SU-DHL-6 (cell line): ENCODE data around the gene TPBGL.

Experiments used
- EZH2phosphoT487 ChIP-seq: fragments of 200-600 bp; sonication (generic), shearing (Covaris generic); conservative IDR thresholded peaks from 2 replicates; pipeline ENCODE4 v1.6.1; 2018; ENCODE audit warnings: mild to moderate bottlenecking, antibody characterized with exemption, low read length, moderate library complexity, mixed read lengths
- TF ChIP-seq, protein P1 (sequence below): fragments of 200-600 bp; sonication (generic); IDR thresholded peaks from one replicate; pipeline ENCODE4 v1.5.1; 2017; ENCODE audit warnings: antibody characterized with exemption, mild to moderate bottlenecking, low read length, moderate library complexity; ENCODE audit not compliant: insufficient read depth, poor library complexity, severe bottlenecking

DNA sequence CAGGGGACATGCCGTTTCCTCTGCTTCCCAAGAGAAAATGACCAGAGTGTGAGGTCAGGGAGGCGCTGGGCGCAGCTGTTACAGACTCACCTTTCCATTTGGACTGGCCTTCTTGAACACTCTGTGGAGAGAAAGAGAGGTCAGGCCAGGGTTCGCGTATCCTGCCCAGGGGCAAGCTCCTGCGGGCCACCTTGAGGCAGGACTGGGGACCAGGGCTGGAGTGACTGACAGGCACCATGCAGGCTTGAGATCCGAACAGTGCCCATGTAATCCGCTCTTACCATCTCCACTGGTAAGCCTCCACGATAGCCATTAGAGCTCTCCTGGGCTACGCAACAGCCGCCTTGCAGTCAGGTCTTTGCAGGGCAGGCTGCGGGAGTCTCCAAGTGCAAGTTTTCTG is 49.3 kb downstream of the TPBGL start:
- TF ChIP-seq, protein P1, sequence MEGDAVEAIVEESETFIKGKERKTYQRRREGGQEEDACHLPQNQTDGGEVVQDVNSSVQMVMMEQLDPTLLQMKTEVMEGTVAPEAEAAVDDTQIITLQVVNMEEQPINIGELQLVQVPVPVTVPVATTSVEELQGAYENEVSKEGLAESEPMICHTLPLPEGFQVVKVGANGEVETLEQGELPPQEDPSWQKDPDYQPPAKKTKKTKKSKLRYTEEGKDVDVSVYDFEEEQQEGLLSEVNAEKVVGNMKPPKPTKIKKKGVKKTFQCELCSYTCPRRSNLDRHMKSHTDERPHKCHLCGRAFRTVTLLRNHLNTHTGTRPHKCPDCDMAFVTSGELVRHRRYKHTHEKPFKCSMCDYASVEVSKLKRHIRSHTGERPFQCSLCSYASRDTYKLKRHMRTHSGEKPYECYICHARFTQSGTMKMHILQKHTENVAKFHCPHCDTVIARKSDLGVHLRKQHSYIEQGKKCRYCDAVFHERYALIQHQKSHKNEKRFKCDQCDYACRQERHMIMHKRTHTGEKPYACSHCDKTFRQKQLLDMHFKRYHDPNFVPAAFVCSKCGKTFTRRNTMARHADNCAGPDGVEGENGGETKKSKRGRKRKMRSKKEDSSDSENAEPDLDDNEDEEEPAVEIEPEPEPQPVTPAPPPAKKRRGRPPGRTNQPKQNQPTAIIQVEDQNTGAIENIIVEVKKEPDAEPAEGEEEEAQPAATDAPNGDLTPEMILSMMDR: no peak
- TF ChIP-seq EZH2phosphoT487: no peak
